GM12801 (cell line): ENCODE results near the gene DAB1.

ENCODE experiments used
- CTCF ChIP-seq: IDR thresholded peaks from one replicate; pipeline ENCODE4 v1.5.1; 2011; ENCODE audit warnings: control low read depth; ENCODE audit not compliant: insufficient read length; ENCODE audit errors: extremely low read depth

The DAB1 gene

GRCh38 chr1:57255945-57256344 is 167.9 kb downstream of the DAB1 start:
- no peak for TF ChIP-seq CTCF

- TF ChIP-seq CTCF, result no peak
Measured at GRCh38 chr1:57254022-57254421, 169.8 kb downstream of the DAB1 start.

- no peak for TF ChIP-seq CTCF
Measured at GRCh38 chr1:57252597-57253294, 171.1 kb downstream of the DAB1 start.

GRCh38 chr1:57250021-57250420 is 173.8 kb downstream of the DAB1 start:
- no peak for TF ChIP-seq CTCF

- no peak for TF ChIP-seq CTCF
Measured at GRCh38 chr1:57249511-57249910, 174.3 kb downstream of the DAB1 start.

GRCh38 chr1:57248830-57249229 is 175.0 kb downstream of the DAB1 start:
- no peak for TF ChIP-seq CTCF

GRCh38 chr1:57238233-57238781 is 185.6 kb downstream of the DAB1 start:
- TF ChIP-seq CTCF, result no peak
